ENCODE results near the gene BICRA. TPM values are rescaled to one million over a fixed set of nuclear protein-coding genes. Genes with fewer than 3 reads are reported as not detected.

Gene BICRA
- total RNA-seq, 1 donor from 2014 or later = 15.6 TPM

DNA sequence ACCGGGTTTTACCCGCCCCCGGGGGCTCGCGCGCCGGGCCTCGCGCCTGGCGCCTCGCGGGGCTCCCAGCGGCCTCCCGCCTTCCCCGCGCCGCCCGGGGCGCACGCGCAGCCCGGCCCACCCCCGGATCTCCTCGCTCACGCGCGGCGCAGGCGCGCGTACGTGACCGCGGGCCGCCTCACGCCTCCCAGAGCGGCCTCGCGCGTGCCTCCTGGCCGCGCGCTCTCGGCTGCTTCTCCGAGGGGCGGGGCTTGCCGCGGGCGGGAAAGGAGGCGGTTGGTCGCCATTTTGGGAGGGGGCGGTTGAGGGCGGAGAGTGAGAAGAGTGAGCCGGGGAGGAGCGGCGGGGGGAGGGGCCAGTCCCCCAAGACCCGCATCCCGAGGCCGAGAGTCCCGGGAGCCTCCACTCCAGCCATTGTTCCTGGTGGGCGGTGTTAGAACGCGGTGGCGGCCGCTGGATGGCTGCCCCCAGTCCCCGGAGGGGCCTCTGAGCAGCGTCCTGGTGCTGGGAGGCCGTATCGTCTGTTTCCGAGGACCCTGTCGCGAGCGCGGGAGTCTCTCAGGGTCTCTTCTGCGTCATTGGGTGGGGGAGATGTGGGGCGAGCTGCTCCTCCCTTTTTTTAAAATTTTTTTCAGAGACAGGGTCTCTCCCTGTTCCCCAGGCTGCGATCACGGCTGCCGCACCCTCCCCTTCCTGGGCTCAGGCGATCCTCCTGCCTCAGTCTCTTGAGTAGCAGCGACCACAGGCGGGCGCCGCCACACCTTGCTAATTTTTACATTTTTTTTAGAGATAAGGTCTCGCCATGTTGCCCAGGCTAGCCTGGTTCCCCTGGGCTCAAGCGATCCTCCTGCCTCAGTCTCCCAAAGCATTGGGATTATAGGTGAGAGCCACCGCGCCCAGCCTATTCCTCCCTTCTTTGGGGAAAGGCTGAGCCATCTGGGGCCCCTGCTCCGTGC is 35.6 kb upstream of the BICRA start, which contains the start of gene ZNF541:
ZNF541 (minus strand) TSS at position 78 of the 956 bp plus-strand sequence. CDS start 17,292 bp downstream, outside the sequence.
- Histone ChIP-seq H3F3A (ENCODE audit: low read depth) (no peaks in the 10 kb centered on the region), H3K27ac (no peak within 1 kb of the TSS), H2AFZ (replicated peaks) (no peak within 1 kb of the TSS), H3K4me3 (no peak within 1 kb of the TSS), H3K4me2 (no peak within 1 kb of the TSS), H3K4me1 (no peaks in the 10 kb centered on the region), H3K27me3 (no peaks in the 10 kb centered on the region), H3K9me3 (ENCODE audit: low read depth) (no peaks in the 10 kb centered on the region), H3K36me3 (no peaks in the 10 kb centered on the region), H3K79me2 (ENCODE audit: low read depth) (no peaks in the 10 kb centered on the region), H3K9ac (no peak within 1 kb of the TSS), H4K20me1 (ENCODE audit: low read depth) (no peaks in the 10 kb centered on the region)
- Mint-ChIP-seq H3K27ac (no peak within 1 kb of the TSS), H3K4me3 (no peak within 1 kb of the TSS), H3K4me1 (no peaks in the 10 kb centered on the region), H3K36me3 (no peaks in the 10 kb centered on the region), H3K9me3 (no peaks in the 10 kb centered on the region), H3K27me3 (ENCODE audit: insufficient read depth, low read depth) (peaks cover 3% of the 10 kb centered on the region)
- no peak for TF ChIP-seq EZH2phosphoT487 (IDR thresholded peaks at IDR 0.05)
- TF ChIP-seq EZH2 (IDR thresholded peaks at IDR 0.05) = no peak
- TF ChIP-seq, protein P1, sequence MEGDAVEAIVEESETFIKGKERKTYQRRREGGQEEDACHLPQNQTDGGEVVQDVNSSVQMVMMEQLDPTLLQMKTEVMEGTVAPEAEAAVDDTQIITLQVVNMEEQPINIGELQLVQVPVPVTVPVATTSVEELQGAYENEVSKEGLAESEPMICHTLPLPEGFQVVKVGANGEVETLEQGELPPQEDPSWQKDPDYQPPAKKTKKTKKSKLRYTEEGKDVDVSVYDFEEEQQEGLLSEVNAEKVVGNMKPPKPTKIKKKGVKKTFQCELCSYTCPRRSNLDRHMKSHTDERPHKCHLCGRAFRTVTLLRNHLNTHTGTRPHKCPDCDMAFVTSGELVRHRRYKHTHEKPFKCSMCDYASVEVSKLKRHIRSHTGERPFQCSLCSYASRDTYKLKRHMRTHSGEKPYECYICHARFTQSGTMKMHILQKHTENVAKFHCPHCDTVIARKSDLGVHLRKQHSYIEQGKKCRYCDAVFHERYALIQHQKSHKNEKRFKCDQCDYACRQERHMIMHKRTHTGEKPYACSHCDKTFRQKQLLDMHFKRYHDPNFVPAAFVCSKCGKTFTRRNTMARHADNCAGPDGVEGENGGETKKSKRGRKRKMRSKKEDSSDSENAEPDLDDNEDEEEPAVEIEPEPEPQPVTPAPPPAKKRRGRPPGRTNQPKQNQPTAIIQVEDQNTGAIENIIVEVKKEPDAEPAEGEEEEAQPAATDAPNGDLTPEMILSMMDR (IDR thresholded peaks at IDR 0.05) = no peak
- no peak for DNase-seq (ENCODE audit: low spot score)

DNA sequence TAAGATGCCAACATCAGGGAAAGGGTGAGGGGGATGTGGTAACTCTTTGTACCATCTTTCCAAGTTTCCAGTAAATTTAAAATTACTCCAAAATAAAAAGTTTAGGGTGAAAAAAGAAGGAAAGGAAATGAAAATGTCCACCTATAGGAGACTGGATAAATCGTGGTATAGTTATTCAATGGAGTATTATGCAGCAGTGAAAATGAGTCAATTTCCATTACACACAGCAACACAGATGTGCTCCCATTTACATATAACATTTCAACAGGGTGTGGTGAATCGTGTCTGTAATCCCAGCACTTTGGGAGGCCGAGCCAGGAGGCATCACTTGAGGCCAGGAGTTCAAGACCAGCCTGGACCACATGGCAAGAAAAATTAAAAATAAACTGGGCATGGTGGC is 28.5 kb upstream of the BICRA start:
- no peaks in the 10 kb centered on the region for H4K20me1 ChIP-seq (ENCODE audit: low read depth)

DNA sequence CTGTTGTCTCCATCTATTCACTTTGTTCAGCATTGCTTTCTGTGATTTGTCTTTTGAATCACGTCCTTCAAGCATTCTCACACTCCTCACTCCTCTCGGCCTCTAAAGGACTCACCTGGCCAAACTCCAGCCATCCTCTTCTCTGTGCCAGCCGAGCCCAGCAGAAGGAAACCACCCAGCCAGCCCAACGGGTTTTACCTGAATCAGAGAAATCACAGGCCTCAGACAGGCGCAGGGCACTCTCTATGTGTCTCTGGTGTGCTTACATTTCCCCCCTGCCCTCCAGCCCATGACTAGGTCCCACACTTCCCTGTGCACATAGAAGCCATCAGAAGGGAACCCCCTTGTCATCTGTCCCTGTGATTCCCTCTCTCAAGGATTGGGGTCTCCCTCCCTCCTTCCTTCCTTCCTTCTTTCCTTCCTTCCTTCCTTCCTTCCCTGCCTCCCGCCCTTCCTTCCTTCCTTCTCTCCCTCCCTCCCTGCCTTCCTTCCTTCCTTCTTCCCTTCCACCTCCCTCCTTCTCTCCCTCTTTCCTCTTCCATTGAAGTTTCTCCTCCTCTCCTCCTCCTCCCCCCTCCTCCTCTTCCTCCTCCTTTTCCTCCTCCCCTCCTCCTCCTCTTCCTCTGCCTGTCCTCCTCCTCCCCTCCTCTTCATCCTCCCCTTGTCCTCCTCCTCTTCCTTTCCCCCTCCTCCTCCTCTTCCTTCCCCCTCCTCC is 27.2 kb upstream of the BICRA start:
- no peaks in the 10 kb centered on the region for H3K36me3 ChIP-seq
- TF ChIP-seq EZH2phosphoT487 (IDR thresholded peaks at IDR 0.05) (no peak), EZH2 (IDR thresholded peaks at IDR 0.05) (no peak)
- TF ChIP-seq, protein P1 (IDR thresholded peaks at IDR 0.05) = no peak
- H3K4me2 ChIP-seq = no peak overlapping the region
- no peak overlapping the region for H3K9ac ChIP-seq
- Mint-ChIP-seq H3K4me1 (no peaks in the 10 kb centered on the region), H3K27me3 (ENCODE audit: insufficient read depth, low read depth) (peaks cover 6% of the 10 kb centered on the region), H3K36me3 (no peaks in the 10 kb centered on the region), H3K9me3 (peaks cover 5% of the 10 kb centered on the region), H3K4me3 (no peak overlapping the region), H3K27ac (peak overlapping the region; percentile 21)
- H3K79me2 ChIP-seq (ENCODE audit: low read depth) = no peaks in the 10 kb centered on the region
- H4K20me1 ChIP-seq (ENCODE audit: low read depth) = no peaks in the 10 kb centered on the region
- no peak overlapping the region for H3K27ac ChIP-seq
- H3F3A ChIP-seq (ENCODE audit: low read depth) = no peaks in the 10 kb centered on the region
- no peak overlapping the region for H2AFZ ChIP-seq (replicated peaks)
- no peaks in the 10 kb centered on the region for H3K9me3 ChIP-seq (ENCODE audit: low read depth)
- no peaks in the 10 kb centered on the region for H3K27me3 ChIP-seq
- DNase-seq (ENCODE audit: low spot score) = no peak
- H3K4me1 ChIP-seq = no peaks in the 10 kb centered on the region
- H3K4me3 ChIP-seq = no peak overlapping the region

More for the DNA sequence above, 28.5 kb upstream of the BICRA start:
- DNase-seq (ENCODE audit: low spot score) = no peak
- H3K4me2 ChIP-seq = no peak overlapping the region
- H3K4me3 ChIP-seq = no peak overlapping the region
- no peak overlapping the region for H3K9ac ChIP-seq
- Mint-ChIP-seq H3K9me3 (no peaks in the 10 kb centered on the region), H3K36me3 (no peaks in the 10 kb centered on the region), H3K27me3 (ENCODE audit: insufficient read depth, low read depth) (peaks cover 5% of the 10 kb centered on the region), H3K4me3 (no peak overlapping the region), H3K4me1 (no peaks in the 10 kb centered on the region), H3K27ac (no peak overlapping the region)
- no peaks in the 10 kb centered on the region for H3K9me3 ChIP-seq (ENCODE audit: low read depth)
- TF ChIP-seq EZH2phosphoT487 (IDR thresholded peaks at IDR 0.05) = no peak
- TF ChIP-seq, protein P1 (IDR thresholded peaks at IDR 0.05) = no peak
- no peak for TF ChIP-seq EZH2 (IDR thresholded peaks at IDR 0.05)
- no peak overlapping the region for H2AFZ ChIP-seq (replicated peaks)
- no peaks in the 10 kb centered on the region for H3K4me1 ChIP-seq
- H3K79me2 ChIP-seq (ENCODE audit: low read depth) = no peaks in the 10 kb centered on the region
- H3K36me3 ChIP-seq = no peaks in the 10 kb centered on the region
- no peak overlapping the region for H3K27ac ChIP-seq
- no peaks in the 10 kb centered on the region for H3K27me3 ChIP-seq
- H3F3A ChIP-seq (ENCODE audit: low read depth) = no peaks in the 10 kb centered on the region

Measured in neural progenitor cell (in vitro differentiated cells).